C4-2B (cell line): ENCODE data around the gene IGSF6.

Experiments used
- H3K27ac ChIP-seq: fragments of 450-650 bp; 2 replicates; pipeline ENCODE4 v1.5.1; 2017
- ZFX ChIP-seq: fragments of 450-650 bp; IDR thresholded peaks from 2 replicates; pipeline ENCODE4 v1.6.1; 2017
- TF ChIP-seq, protein P1 (sequence below): fragments of 450-650 bp; conservative IDR thresholded peaks from 2 replicates; pipeline ENCODE4 v1.5.1; 2017; ENCODE audit warnings: mild to moderate bottlenecking

Gene IGSF6

DNA sequence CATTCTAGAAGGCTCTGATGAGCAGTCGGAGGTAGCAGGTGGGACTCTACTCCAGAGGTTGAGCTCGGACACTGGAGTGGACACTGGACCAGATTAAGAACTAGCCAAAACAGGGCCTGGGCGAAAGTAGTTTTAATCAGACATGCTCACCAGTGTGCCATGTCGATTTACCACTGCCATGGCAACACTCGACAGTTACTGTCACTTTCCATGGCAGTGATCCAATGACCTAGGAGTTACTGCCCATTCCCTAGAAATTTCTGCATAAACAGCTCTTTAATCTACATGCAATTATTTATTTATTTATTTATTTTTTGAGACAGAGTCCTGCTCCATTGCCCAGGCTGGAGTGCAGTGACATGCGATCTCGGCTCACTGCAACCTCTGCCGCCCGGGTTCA, 60.2 kb downstream of the IGSF6 start:
- TF ChIP-seq ZFX: no peak
- TF ChIP-seq, protein P1, sequence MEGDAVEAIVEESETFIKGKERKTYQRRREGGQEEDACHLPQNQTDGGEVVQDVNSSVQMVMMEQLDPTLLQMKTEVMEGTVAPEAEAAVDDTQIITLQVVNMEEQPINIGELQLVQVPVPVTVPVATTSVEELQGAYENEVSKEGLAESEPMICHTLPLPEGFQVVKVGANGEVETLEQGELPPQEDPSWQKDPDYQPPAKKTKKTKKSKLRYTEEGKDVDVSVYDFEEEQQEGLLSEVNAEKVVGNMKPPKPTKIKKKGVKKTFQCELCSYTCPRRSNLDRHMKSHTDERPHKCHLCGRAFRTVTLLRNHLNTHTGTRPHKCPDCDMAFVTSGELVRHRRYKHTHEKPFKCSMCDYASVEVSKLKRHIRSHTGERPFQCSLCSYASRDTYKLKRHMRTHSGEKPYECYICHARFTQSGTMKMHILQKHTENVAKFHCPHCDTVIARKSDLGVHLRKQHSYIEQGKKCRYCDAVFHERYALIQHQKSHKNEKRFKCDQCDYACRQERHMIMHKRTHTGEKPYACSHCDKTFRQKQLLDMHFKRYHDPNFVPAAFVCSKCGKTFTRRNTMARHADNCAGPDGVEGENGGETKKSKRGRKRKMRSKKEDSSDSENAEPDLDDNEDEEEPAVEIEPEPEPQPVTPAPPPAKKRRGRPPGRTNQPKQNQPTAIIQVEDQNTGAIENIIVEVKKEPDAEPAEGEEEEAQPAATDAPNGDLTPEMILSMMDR: no peak
- no peak overlapping the region for H3K27ac ChIP-seq

DNA sequence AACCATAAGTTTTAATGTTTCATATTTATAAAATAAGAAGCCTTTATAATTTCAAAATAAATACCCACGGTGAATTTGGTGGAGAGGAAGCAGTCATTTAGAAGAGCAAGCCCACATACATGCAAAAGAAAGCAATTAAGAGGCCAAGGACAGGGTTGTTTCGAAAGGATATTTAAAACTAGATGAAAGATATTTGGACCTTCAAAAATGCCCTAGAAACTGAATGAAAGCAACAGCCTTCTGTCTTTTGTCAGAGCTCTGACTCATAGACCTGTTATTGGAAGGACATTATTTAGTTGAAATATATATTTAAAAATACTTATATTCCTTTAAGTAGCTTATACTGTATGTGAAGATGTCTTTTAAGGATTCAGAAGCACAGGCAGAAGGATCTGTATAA, 61.6 kb downstream of the IGSF6 start:
- TF ChIP-seq ZFX: no peak
- TF ChIP-seq, protein P1: no peak
- no peak overlapping the region for H3K27ac ChIP-seq

DNA sequence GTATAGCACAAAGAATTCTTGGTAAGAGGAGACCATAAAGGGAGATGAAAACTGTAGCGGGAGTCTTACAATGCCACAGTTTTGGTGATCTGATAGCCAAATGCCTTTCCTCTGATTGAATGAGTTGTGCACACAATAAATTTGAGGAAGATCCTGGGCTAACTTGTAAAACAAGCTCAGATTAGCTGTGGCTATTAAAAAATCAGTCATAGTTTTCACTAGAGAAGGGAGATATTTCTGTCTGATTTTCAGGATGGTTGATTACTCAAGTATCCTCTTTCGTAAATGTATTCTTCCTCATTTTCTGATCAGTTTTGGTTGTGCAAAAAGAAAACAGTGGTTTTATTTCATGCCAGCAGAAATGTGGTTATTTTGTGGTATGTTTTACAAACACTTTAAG, 62.1 kb downstream of the IGSF6 start:
- H3K27ac ChIP-seq: no peak overlapping the region
- TF ChIP-seq ZFX: no peak
- TF ChIP-seq, protein P1: no peak

DNA sequence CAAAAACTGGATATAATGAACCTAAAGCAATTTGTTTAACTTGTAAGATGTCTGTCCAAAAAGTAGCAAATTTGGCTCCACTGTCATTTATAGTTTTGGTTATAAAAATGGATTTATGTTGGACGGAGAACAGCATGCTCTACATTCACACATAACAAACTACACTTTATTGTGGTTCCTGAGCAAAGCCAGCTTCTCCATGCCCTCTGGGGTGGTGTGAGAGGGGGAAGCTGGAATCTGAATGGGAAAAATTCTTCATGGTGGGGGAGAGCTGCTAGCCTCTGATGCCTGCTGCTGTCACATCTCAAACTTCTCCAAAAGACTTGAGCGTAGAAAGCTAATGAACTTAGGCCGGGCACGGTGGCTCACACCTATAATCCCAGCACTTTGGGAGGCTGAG, 62.9 kb downstream of the IGSF6 start:
- TF ChIP-seq ZFX: no peak
- TF ChIP-seq, protein P1: no peak

More for the DNA sequence above, 62.9 kb downstream of the IGSF6 start:
- H3K27ac ChIP-seq: no peak overlapping the region
